ENCODE data around the gene CASP7.
"Not testable (repeated sequence)": the region's sequence is repeated elsewhere in the genome, so short reads cannot be mapped to it uniquely, and the experiment has no call there.

The CASP7 gene

DNA sequence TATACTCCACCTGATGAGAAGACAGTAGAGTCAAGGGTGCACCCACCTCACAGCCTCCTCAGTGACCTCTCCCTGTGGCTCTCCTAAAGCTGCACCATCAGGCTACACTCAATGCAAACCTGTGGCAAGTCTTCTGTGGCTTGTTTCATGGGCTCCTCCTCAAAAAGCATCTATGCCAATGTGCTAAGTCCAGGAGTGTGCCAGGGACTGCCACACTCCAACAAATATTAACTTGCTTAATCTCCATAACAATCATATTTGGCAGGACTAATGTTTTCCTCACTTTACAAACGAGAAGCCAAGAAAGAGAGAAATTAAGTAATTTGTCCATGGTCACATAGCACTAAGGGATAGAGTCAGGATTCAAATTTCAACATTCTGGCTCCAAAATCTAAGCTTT lies 27.8 kb upstream of the CASP7 start:
- no peak for DNase-seq (ENCODE audit: low read depth)
- TF ChIP-seq, protein P1, sequence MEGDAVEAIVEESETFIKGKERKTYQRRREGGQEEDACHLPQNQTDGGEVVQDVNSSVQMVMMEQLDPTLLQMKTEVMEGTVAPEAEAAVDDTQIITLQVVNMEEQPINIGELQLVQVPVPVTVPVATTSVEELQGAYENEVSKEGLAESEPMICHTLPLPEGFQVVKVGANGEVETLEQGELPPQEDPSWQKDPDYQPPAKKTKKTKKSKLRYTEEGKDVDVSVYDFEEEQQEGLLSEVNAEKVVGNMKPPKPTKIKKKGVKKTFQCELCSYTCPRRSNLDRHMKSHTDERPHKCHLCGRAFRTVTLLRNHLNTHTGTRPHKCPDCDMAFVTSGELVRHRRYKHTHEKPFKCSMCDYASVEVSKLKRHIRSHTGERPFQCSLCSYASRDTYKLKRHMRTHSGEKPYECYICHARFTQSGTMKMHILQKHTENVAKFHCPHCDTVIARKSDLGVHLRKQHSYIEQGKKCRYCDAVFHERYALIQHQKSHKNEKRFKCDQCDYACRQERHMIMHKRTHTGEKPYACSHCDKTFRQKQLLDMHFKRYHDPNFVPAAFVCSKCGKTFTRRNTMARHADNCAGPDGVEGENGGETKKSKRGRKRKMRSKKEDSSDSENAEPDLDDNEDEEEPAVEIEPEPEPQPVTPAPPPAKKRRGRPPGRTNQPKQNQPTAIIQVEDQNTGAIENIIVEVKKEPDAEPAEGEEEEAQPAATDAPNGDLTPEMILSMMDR (conservative IDR thresholded peaks at IDR 0.05; ENCODE audit: low read length), result no peak
- no peak overlapping the region for H3K4me3 ChIP-seq (ENCODE audit: low read length)

DNA sequence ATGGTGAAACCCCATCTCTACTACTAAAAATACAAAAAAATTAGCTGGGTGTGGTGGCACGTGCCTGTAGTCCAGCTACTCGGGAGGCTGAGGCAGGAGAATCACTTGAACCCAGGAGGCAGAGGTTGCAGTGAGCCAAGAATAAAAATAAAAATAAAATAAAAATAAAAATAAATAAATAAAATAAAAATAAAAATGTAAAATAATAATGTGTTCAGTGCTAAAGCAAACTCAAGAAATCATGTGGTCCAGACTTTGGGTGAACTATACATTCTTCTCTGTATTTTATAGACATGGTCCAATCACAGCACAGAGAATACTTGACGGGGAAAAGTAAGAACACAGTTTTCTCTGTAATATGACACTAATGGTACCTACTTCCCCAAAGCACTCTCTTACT lies 27.3 kb upstream of the CASP7 start:
- not testable (repeated sequence) for H3K4me3 ChIP-seq (ENCODE audit: low read length); DNase-seq (ENCODE audit: low read depth)

DNA sequence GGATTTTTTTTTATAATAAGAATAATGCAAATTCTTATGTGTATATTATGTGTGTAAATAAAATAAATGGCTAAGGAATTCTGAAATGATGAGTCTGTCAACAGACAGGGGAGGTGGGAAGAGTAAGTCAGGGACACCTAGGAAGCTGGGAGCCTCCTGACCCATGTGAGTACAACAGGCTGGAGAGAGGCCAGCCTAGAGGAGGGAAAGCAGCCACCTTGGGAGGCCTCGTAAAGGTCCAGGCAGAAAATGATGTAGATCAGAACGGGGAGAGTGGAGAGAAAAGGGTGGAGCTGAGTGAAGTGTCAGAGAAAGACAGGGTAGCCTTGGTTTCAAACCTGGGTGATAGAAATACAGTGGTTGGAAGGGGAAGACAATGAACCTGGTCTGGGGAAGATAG lies 22.8 kb upstream of the CASP7 start:
- TF ChIP-seq, protein P1 (conservative IDR thresholded peaks at IDR 0.05; ENCODE audit: low read length), result no peak
- no peak overlapping the region for H3K4me3 ChIP-seq (ENCODE audit: low read length)
- DNase-seq (ENCODE audit: low read depth), result no peak

DNA sequence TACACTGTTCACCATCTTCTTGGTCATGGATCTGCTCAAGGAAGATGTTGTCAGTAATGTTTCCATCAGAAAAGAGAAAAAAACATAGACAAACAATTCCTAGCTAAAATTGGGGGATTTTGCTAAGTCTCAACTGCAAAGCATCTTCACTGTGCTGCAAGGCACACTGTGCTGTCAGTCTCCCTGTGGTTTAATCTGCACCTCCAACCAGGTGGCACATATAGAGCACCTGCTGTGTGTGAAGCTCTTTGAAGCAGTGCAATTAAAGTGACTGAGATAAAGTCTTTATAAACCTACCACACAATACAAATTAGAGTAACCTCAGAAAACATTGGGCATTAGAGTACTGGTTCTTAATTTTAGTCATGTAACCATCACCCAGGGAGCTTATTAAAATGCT lies 22.2 kb upstream of the CASP7 start:
- no peak for DNase-seq (ENCODE audit: low read depth)
- TF ChIP-seq, protein P1 (conservative IDR thresholded peaks at IDR 0.05; ENCODE audit: low read length), result no peak
- no peak overlapping the region for H3K4me3 ChIP-seq (ENCODE audit: low read length)

DNA sequence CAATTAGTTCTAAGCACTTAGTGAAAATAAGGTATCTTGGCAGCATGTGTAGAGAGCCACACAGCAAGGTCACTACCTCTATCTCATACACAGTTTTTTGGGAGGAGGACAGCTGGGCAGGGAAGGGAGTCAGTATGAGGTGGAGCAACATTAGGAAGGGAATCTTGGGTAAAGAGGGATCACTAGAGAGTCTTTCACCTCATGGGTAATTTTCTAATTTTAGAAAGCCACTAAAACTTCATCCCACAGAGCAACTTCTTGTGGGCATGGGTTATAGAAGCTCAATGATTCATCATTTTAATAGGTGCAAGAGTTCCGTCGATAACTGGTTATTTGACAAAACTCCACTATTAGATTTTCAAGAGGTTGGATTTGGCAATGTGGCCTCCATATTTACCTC lies 18.4 kb upstream of the CASP7 start:
- H3K4me3 ChIP-seq (ENCODE audit: low read length), result no peak overlapping the region
- no peak for DNase-seq (ENCODE audit: low read depth)
- TF ChIP-seq, protein P1 (conservative IDR thresholded peaks at IDR 0.05; ENCODE audit: low read length), result no peak

DNA sequence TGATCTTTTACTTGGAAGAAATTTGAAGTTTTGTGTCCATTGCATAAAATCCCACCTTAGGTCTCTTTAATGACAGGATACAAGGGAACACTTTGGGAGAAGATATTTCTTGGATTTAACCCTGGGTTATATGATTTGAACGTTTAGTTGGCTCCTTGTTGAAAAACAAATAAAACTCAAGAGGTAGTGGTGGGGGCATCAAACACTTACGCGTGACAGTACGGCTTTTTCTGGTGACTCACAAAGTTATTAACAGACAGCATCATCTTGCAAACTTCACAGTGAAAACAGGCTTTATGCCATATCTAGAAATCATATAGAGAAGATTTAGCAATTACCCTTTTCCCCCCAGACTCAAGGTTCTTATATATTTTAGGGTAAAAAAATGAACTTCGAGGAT lies 16.6 kb upstream of the CASP7 start:
- TF ChIP-seq, protein P1 (conservative IDR thresholded peaks at IDR 0.05; ENCODE audit: low read length), result no peak
- DNase-seq (ENCODE audit: low read depth), result no peak
- no peak overlapping the region for H3K4me3 ChIP-seq (ENCODE audit: low read length)

DNA sequence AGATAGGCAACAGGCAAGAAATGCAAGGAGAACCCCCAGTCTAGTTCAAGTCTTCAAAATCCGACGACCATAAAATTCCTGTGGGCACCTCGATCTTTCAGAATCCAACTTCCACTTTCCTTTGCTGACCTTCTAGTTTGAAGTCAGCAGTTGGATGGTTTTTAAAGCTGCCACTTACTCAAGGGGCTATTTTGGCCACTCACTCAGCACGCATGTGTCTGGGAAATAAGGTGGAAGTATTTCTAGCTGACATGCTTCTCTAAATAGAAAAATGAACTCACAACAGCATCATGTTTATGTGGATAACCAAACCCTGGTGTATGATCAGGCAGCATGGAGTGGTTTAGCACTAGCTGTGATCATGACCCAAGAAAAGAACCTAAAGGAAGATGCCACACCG lies 15.8 kb upstream of the CASP7 start, which contains the start of gene NRAP:
NRAP (minus strand) TSS at position 134 of the 400 bp plus-strand sequence. CDS start 159 bp downstream, outside the sequence.
- no peak within 1 kb of the TSS for H3K4me3 ChIP-seq (ENCODE audit: low read length)
- TF ChIP-seq, protein P1 (conservative IDR thresholded peaks at IDR 0.05; ENCODE audit: low read length), result no peak
- DNase-seq (ENCODE audit: low read depth), result no peak

DNA sequence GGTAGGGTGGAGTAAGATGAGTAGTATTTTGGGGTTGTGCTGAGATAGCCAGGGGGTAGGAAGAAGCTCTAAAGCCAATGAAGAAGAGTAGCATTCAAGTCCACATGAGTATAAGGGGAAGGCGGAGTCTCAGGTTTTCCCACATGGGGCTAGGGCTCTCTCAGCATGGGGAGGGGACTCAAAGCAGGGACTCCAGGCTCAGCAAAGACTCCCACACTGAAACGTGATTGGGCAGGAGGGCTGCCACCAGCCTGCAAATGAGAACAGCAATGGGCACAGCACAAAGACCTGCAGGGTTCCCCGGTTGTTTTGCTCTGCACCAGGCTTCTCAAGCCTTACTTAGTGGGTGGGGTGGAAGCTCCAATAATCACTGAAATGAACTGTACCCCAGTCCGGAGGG lies 14.4 kb upstream of the CASP7 start:
- no peak for DNase-seq (ENCODE audit: low read depth)
- TF ChIP-seq, protein P1 (conservative IDR thresholded peaks at IDR 0.05; ENCODE audit: low read length), result no peak
- no peak overlapping the region for H3K4me3 ChIP-seq (ENCODE audit: low read length)
